Choroid plexus epithelial cell (primary cell): ENCODE results near the gene HCRTR2.
"Not testable (repeated sequence)": the region's sequence is repeated elsewhere in the genome, so short reads cannot be mapped to it uniquely, and the experiment has no call there.

Experiments used
- DNase-seq: peaks from one replicate; pipeline ENCODE4 v3.0.0-alpha.2; 2010; ENCODE audit warnings: low read depth
- H3K4me3 ChIP-seq: 2 replicates; pipeline ENCODE4 v1.5.1; 2011; ENCODE audit warnings: low read depth, mild to moderate bottlenecking, control low read depth, low read length, moderate library complexity
- TF ChIP-seq, protein P1 (sequence below): conservative IDR thresholded peaks from 2 replicates; pipeline ENCODE4 v1.5.1; 2011; ENCODE audit warnings: low read depth, mild to moderate bottlenecking, control low read depth, inconsistent platforms, low read length, moderate library complexity

The HCRTR2 gene

DNA sequence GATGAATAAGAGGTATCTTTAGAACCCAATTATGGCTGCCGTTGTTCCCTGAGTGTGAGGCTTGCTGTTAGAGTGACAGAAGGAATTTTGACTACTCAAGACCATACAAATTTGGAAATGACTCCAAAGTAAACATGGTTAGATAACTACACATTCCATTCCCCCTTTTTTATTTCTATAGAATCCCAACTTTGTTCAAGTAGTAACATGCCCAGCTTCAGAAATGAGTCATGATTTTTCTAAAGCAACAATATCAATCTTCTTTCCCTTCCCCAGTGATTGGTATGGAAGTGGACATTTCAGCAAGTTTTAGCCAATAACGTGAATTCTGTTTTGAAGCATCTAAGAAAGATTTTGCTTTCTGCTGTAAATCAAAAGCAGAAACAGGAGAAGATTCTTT is 37.8 kb downstream of the HCRTR2 start:
- TF ChIP-seq, protein P1, sequence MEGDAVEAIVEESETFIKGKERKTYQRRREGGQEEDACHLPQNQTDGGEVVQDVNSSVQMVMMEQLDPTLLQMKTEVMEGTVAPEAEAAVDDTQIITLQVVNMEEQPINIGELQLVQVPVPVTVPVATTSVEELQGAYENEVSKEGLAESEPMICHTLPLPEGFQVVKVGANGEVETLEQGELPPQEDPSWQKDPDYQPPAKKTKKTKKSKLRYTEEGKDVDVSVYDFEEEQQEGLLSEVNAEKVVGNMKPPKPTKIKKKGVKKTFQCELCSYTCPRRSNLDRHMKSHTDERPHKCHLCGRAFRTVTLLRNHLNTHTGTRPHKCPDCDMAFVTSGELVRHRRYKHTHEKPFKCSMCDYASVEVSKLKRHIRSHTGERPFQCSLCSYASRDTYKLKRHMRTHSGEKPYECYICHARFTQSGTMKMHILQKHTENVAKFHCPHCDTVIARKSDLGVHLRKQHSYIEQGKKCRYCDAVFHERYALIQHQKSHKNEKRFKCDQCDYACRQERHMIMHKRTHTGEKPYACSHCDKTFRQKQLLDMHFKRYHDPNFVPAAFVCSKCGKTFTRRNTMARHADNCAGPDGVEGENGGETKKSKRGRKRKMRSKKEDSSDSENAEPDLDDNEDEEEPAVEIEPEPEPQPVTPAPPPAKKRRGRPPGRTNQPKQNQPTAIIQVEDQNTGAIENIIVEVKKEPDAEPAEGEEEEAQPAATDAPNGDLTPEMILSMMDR, result no peak
- no peak overlapping the region for H3K4me3 ChIP-seq

DNA sequence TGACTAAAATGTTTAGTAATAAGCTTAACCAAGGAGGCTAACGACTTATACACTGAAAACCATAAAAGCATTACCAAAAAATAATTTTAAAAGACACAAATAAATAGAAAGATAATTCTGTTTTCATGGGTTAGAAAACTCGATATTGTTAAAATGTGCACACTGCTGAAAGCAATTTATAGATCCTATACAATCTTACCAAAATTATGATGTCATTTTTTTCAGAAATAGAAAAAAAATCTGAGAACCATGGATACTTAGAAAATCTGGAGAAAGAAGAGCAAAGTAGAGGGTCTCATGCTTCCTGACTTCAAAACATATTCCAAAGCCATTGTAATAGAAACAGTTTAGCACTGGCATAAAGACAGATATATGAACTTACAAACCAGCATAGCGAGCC is 46.6 kb downstream of the HCRTR2 start:
- no peak overlapping the region for H3K4me3 ChIP-seq
- TF ChIP-seq, protein P1, result no peak
- no peak for DNase-seq

More for the DNA sequence above, 37.8 kb downstream of the HCRTR2 start:
- DNase-seq, result peak; percentile 22

DNA sequence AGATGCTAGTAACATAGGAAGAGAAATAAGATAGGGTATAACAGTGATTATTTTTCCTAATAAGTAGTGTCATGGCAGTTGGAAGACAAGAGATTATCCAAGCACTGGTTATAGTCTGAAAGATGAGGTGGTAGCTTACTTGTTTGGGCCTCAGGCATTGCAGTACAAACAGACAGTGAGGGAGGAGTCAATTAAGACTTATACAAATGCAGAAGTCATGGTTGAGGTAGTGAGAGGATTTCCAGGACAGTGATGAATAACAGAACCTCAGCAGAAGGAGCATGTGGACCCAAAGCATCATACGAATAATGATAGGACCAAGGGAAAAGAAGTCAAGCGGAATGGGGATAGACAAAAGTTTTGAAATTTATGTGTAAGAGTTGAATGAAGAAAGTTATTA is 53.5 kb downstream of the HCRTR2 start:
- TF ChIP-seq, protein P1, result no peak
- DNase-seq, result no peak
- H3K4me3 ChIP-seq, result no peak overlapping the region

DNA sequence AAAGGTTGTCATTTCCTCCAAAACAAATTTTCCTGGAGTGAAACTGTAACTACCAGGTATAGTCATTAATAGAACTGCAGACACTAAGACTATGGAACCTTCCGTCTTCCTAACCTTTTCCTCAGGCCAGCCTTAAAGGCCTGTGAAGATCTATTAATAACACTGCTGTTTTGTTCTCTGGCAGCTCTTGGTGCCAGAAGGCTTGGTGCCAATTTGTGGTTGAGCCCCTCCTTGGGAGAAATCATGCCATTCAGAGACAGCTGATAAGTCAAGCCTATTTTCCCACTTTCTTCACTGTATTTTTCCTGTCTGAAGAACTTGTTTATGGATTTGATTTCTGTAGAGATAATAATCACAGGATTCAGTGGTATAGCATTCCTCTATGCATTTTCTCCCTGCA is 64.8 kb downstream of the HCRTR2 start:
- DNase-seq, result peak; percentile 46
- no peak overlapping the region for H3K4me3 ChIP-seq
- TF ChIP-seq, protein P1, result no peak

DNA sequence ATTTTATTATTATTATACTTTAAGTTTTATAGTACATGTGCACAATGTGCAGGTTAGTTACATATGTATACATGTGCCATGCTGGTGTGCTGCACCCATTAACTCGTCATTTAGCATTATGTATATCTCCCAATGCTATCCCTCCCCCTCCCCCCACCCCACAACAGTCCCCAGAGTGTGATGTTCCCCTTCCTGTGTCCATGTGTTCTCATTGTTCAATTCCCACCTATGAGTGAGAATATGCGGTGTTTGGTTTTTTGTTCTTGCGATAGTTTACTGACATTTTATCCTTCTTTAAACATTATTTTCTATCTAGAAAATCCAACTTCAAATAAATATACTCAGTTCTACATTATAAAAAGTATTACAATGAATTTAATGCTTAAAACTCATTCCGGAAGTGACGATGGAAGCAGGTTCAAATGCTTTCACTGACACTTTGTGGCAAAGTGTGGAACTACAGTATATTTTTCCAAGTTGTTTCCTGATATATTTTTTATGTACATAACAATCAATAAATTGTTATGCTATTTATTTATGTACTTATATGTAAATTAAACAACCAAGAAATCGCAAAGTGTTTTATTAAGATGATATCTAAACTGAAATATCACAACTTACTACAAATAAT is 66.8 kb downstream of the HCRTR2 start:
- TF ChIP-seq, protein P1, result peak; percentile 67
- not testable (repeated sequence) for H3K4me3 ChIP-seq
- DNase-seq, result peak; percentile 62

DNA sequence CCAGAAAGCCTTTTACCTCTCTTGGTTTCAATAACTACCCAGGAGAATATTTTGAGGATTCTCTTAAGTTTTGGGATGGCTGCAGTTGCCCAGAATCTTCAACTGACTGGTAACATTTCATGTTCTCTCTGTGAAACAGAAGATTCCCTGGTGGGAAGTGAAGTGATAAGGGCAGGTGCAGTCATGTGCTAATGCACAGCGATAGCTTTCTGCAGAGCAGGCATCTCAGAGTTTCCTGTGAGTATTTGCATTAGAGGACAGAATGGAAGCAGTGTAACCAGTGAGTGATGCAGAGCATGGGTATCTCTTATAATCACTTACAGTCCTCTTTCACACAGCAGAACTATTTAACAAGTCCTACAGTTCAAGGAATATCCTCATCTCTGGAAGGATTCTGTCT is 76.1 kb downstream of the HCRTR2 start:
- H3K4me3 ChIP-seq, result no peak overlapping the region
- TF ChIP-seq, protein P1, result no peak
- DNase-seq, result no peak

DNA sequence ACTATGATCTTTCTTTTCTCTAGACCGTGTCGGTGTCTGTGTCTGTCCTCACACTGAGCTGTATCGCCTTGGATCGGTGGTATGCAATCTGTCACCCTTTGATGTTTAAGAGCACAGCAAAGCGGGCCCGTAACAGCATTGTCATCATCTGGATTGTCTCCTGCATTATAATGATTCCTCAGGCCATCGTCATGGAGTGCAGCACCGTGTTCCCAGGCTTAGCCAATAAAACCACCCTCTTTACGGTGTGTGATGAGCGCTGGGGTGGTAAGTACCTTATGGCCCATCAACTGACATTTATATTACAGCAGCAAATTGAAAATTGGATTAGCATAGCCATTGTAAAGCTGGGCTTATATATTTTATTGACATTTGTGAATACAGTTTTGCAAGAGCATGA is 80.8 kb downstream of the HCRTR2 start:
- no peak for DNase-seq
- TF ChIP-seq, protein P1, result no peak
- no peak overlapping the region for H3K4me3 ChIP-seq
